Right atrium auricular region (tissue), 2 donors: Measurements from ENCODE around the gene FJX1. TPM values are rescaled to one million over a fixed set of nuclear protein-coding genes. Genes with fewer than 3 reads are reported as not detected.

ENCODE experiments used
- DNase-seq: peaks from one replicate; pipeline ENCODE4 v3.0.0-alpha.2; 2019; ENCODE audit warnings: low spot score
- H3K27ac ChIP-seq, 2 donors: fragments of 200-600 bp; sonication (generic); 1 replicate in 1 of 2; 2 replicates in 1 of 2; pipeline ENCODE4 v1.5.1; 2016 to 2019
- H3K27me3 ChIP-seq, 2 donors: fragments of 200-600 bp; sonication (generic); one replicate each; pipeline versions ENCODE4 v1.5.1 to v1.6.0; 2017 to 2019
- H3K36me3 ChIP-seq: fragments of 200-600 bp; sonication (generic); one replicate; pipeline ENCODE4 v1.5.1; 2016
- H3K4me1 ChIP-seq, 2 donors: fragments of 200-600 bp; sonication (generic); one replicate each; pipeline versions ENCODE4 v1.5.1 to v1.6.0; 2017 to 2019
- H3K4me3 ChIP-seq, 2 donors: fragments of 200-600 bp; sonication (generic); 1 replicate in 1 of 2; 2 replicates in 1 of 2; pipeline ENCODE4 v1.5.1; 2017 to 2019; ENCODE audit warnings: mild to moderate bottlenecking in 1 of 2, moderate library complexity in 1 of 2
- H3K9me3 ChIP-seq, 2 donors: fragments of 200-600 bp; sonication (generic); one replicate each; pipeline ENCODE4 v1.5.1; 2019
- CTCF ChIP-seq, 2 donors: fragments of 200-600 bp; sonication (generic); IDR thresholded peaks; one replicate each; pipeline ENCODE4 v1.5.1; 2019; ENCODE audit warnings: antibody characterized with exemption in 2 of 2
- total RNA-seq, 2 donors: library from RNA; depleted of rRNA; stranded (reverse); fragments of >200 nt; gene quantifications; one replicate each; pipeline ENCODE4 v1.1.0, GENCODE V29; 2016

FJX1 gene
- total RNA-seq, 2 donors from 2014 or later = 1.9 to 3.9 TPM

DNA sequence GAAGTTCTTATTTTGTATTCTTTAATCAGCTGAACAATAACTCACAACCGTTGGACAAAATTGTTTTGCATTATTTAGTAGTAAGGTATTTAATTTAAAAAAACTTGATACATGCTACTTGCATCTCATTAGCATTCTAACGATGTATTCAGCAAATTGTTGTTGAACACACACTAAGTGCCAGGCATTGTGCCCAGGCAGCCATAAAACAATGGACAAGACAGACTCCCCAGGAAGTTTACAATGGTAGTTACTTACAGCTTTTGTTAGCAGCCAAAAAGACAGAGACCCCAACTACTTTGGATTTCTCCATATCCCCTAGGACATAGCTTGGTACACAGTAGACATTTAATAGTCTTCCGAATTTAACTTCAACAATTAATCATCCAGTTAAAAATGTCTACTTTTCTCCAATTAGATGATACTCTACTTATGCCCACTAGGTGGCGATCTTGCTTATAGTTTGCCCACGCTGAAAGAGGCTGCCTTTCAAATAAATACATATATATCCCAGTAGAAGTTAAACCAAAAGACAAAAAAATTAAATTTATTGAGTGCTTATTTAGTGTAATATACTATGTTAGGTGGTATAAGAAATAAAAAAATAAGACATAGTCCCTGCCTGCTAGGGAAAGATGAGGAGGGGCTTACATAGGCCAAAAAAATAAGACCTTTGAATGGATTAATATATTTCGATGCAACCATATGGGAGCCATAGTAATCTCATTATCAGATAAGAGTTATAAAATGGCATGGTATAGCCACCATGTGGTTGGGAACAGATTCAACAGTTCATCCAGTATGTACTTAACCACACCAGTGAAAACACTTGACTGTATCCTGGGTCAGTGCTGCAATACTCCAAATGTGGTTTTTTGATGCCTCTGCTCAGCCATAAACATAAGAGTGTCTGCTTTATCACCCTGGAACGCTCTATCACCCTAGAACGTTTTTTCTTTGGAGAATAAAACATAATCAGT, 2.0 kb upstream of the FJX1 start:
- peak; percentile 68 to 84 for TF ChIP-seq CTCF (IDR thresholded peaks at IDR 0.05)
- no peak overlapping the region for H3K4me3 ChIP-seq
- H3K9me3 ChIP-seq = no peaks in the 10 kb centered on the region
- peaks cover 0 to 31% of the 10 kb centered on the region in 2 donors for H3K4me1 ChIP-seq
- no peaks in the 10 kb centered on the region for H3K27me3 ChIP-seq
- no peaks in the 10 kb centered on the region for H3K36me3 ChIP-seq
- DNase-seq = no peak
- H3K27ac ChIP-seq = no peak overlapping the region

GRCh38 chr11:35617316-35617686, 959 bp upstream of the FJX1 start:
- Histone ChIP-seq H3K36me3 (no peaks in the 10 kb centered on the region), H3K27ac (peak overlapping the region in 1 of 2 donors; percentile 65), H3K4me1 (peaks cover 0 to 31% of the 10 kb centered on the region in 2 donors), H3K9me3 (no peaks in the 10 kb centered on the region), H3K4me3 (peak overlapping the region in 1 of 2 donors; percentile 63), H3K27me3 (no peaks in the 10 kb centered on the region)
- no peak for TF ChIP-seq CTCF (IDR thresholded peaks at IDR 0.05)
- DNase-seq = no peak

DNA sequence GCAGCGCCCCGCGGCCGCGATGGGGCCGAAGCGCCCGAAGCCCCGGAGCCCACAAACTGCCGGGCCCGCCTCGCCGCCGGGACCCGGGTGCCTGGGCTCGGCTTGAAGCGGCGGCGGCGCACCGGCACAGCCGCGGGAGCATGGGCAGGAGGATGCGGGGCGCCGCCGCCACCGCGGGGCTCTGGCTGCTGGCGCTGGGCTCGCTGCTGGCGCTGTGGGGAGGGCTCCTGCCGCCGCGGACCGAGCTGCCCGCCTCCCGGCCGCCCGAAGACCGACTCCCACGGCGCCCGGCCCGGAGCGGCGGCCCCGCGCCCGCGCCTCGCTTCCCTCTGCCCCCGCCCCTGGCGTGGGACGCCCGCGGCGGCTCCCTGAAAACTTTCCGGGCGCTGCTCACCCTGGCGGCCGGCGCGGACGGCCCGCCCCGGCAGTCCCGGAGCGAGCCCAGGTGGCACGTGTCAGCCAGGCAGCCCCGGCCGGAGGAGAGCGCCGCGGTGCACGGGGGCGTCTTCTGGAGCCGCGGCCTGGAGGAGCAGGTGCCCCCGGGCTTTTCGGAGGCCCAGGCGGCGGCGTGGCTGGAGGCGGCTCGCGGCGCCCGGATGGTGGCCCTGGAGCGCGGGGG, 346 bp downstream of the FJX1 start:
- no peak for DNase-seq
- H3K4me1 ChIP-seq = peaks cover 0 to 31% of the 10 kb centered on the region in 2 donors
- peak overlapping the region; percentile 47 to 63 for H3K4me3 ChIP-seq

GRCh38 chr11:35619116-35619854, 1.0 kb downstream of the FJX1 start:
- no peaks in the 10 kb centered on the region for H3K9me3 ChIP-seq
- peaks cover 0 to 31% of the 10 kb centered on the region in 2 donors for H3K4me1 ChIP-seq
- no peak overlapping the region for H3K27ac ChIP-seq
- H3K4me3 ChIP-seq = peak overlapping the region; percentile 47 to 63
- DNase-seq = no peak
- TF ChIP-seq CTCF (IDR thresholded peaks at IDR 0.05) = peak in 1 of 2 donors; percentile 14
- H3K36me3 ChIP-seq = no peaks in the 10 kb centered on the region
- no peaks in the 10 kb centered on the region for H3K27me3 ChIP-seq

More for the DNA sequence above, 346 bp downstream of the FJX1 start:
- Histone ChIP-seq H3K9me3 (no peaks in the 10 kb centered on the region), H3K27me3 (no peaks in the 10 kb centered on the region), H3K36me3 (no peaks in the 10 kb centered on the region), H3K27ac (peak overlapping the region; percentile 65 to 81)
- TF ChIP-seq CTCF (IDR thresholded peaks at IDR 0.05) = no peak

GRCh38 chr11:35619855-35620640, 1.8 kb downstream of the FJX1 start:
- no peak for DNase-seq
- no peak overlapping the region for H3K27ac ChIP-seq
- H3K4me1 ChIP-seq = peaks cover 0 to 31% of the 10 kb centered on the region in 2 donors
- H3K9me3 ChIP-seq = no peaks in the 10 kb centered on the region
- no peaks in the 10 kb centered on the region for H3K36me3 ChIP-seq
- H3K4me3 ChIP-seq = peak overlapping the region; percentile 47 to 63
- H3K27me3 ChIP-seq = no peaks in the 10 kb centered on the region
- TF ChIP-seq CTCF (IDR thresholded peaks at IDR 0.05) = no peak
